Erythroblast (primary cell): ENCODE results near the gene DYNC2H1.

ENCODE experiments used
- GATA1 ChIP-seq: IDR thresholded peaks from 2 replicates; pipeline ENCODE4 v1.6.1; 2011; ENCODE audit warnings: low read depth, mild to moderate bottlenecking, control low read depth, low read length, moderate library complexity
- POLR2A ChIP-seq: IDR thresholded peaks from 2 replicates; pipeline ENCODE4 v1.6.1; 2011; ENCODE audit warnings: mild to moderate bottlenecking, low read length

DNA sequence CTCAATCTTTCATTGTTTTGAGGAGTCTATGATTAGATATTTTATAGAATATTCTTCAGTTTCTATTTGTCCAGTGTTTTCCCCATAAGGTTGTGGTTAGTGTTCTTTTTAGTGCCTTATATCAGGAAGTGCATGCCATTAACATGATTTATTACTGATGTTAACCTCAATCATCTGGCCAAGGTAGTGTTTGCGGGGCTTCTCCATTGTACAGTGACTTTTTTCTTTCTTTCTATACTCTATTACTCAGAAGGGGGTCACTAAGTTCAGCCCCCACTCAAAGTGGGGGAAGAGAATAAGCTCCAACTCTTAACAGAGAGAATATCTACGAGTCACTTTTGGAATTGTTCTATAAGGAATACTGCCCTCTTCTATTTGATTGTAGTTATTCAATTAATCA is 415.8 kb downstream of the DYNC2H1 start:
- TF ChIP-seq POLR2A (no peak), GATA1 (no peak)
